Measurements from ENCODE around the gene SLC25A34.

SLC25A34 gene

GRCh38 chr1:15753776-15754175 is 17.7 kb downstream of the SLC25A34 start:
- no peak for DNase-seq (ENCODE audit: low read depth)

GRCh38 chr1:15755021-15755645 is 19.1 kb downstream of the SLC25A34 start:
- no peak for DNase-seq (ENCODE audit: low read depth)

GRCh38 chr1:15755646-15756040 is 19.6 kb downstream of the SLC25A34 start:
- DNase-seq (ENCODE audit: low read depth), result no peak

GRCh38 chr1:15756143-15757015 is 20.3 kb downstream of the SLC25A34 start:
- DNase-seq (ENCODE audit: low read depth), result no peak

GRCh38 chr1:15757016-15757543 is 21.0 kb downstream of the SLC25A34 start:
- no peak for DNase-seq (ENCODE audit: low read depth)

- no peak for DNase-seq (ENCODE audit: low read depth)
Observed at GRCh38 chr1:15757575-15758342, 21.7 kb downstream of the SLC25A34 start.

GRCh38 chr1:15758343-15758931 is 22.4 kb downstream of the SLC25A34 start, which contains the start of gene FBLIM1:
TSS of gene FBLIM1 (plus strand) at chr1:15758795. CDS start at chr1:15764984, 6,189 bp downstream.
- no peak for DNase-seq (ENCODE audit: low read depth)

- no peak for DNase-seq (ENCODE audit: low read depth)
Observed at GRCh38 chr1:15758953-15759661, 23.0 kb downstream of the SLC25A34 start.

GRCh38 chr1:15760520-15761211 is 24.6 kb downstream of the SLC25A34 start:
- DNase-seq (ENCODE audit: low read depth), result no peak

- DNase-seq (ENCODE audit: low read depth), result no peak
Observed at GRCh38 chr1:15761366-15762128, 25.5 kb downstream of the SLC25A34 start.

- DNase-seq (ENCODE audit: low read depth), result no peak
Observed at GRCh38 chr1:15762546-15762945, 26.5 kb downstream of the SLC25A34 start.

GRCh38 chr1:15764269-15764764 is 28.3 kb downstream of the SLC25A34 start:
- no peak for DNase-seq (ENCODE audit: low read depth)

GRCh38 chr1:15764890-15765289 is 28.8 kb downstream of the SLC25A34 start:
- DNase-seq (ENCODE audit: low read depth), result no peak

- no peak for DNase-seq (ENCODE audit: low read depth)
Observed at GRCh38 chr1:15765495-15766194, 29.6 kb downstream of the SLC25A34 start.

GRCh38 chr1:15767941-15768340 is 31.9 kb downstream of the SLC25A34 start:
- no peak for DNase-seq (ENCODE audit: low read depth)

GRCh38 chr1:15768388-15768787 is 32.3 kb downstream of the SLC25A34 start:
- no peak for DNase-seq (ENCODE audit: low read depth)

GRCh38 chr1:15770313-15770962 is 34.4 kb downstream of the SLC25A34 start:
- DNase-seq (ENCODE audit: low read depth), result no peak

- DNase-seq (ENCODE audit: low read depth), result no peak
Observed at GRCh38 chr1:15771836-15772515, 35.9 kb downstream of the SLC25A34 start.
